Astrocyte of the cerebellum (primary cell): Measurements from ENCODE around the gene POC1B.

Source experiments
- DNase-seq: peaks from one replicate; pipeline ENCODE4 v3.0.0-alpha.2; 2011; ENCODE audit warnings: low read depth
- H3K4me3 ChIP-seq: 2 replicates; pipeline ENCODE4 v1.5.1; 2011; ENCODE audit warnings: mild to moderate bottlenecking, low read depth, low read length, moderate library complexity
- in situ Hi-C: cut with HindIII; loops from 2 replicates; pipeline ENCODE4 v1.10.0; 2017; ENCODE audit warnings: low sequenced_read_pairs
- TF ChIP-seq, protein P1 (sequence below): IDR thresholded peaks from 2 replicates; pipeline ENCODE4 v1.5.1; 2012; ENCODE audit warnings: low read length, low read depth, moderate library complexity, mild to moderate bottlenecking; ENCODE audit errors: missing control alignments

The POC1B gene

GRCh38 chr12:89567691-89568239 lies 41.9 kb upstream of the POC1B start:
- H3K4me3 ChIP-seq = no peak overlapping the region
- DNase-seq = no peak
- in situ Hi-C loops = no loop called here
- TF ChIP-seq, protein P1, sequence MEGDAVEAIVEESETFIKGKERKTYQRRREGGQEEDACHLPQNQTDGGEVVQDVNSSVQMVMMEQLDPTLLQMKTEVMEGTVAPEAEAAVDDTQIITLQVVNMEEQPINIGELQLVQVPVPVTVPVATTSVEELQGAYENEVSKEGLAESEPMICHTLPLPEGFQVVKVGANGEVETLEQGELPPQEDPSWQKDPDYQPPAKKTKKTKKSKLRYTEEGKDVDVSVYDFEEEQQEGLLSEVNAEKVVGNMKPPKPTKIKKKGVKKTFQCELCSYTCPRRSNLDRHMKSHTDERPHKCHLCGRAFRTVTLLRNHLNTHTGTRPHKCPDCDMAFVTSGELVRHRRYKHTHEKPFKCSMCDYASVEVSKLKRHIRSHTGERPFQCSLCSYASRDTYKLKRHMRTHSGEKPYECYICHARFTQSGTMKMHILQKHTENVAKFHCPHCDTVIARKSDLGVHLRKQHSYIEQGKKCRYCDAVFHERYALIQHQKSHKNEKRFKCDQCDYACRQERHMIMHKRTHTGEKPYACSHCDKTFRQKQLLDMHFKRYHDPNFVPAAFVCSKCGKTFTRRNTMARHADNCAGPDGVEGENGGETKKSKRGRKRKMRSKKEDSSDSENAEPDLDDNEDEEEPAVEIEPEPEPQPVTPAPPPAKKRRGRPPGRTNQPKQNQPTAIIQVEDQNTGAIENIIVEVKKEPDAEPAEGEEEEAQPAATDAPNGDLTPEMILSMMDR = no peak

GRCh38 chr12:89566615-89567014 lies 40.8 kb upstream of the POC1B start:
- in situ Hi-C loops = no loop called here
- no peak overlapping the region for H3K4me3 ChIP-seq
- DNase-seq = no peak
- TF ChIP-seq, protein P1 = no peak

DNA sequence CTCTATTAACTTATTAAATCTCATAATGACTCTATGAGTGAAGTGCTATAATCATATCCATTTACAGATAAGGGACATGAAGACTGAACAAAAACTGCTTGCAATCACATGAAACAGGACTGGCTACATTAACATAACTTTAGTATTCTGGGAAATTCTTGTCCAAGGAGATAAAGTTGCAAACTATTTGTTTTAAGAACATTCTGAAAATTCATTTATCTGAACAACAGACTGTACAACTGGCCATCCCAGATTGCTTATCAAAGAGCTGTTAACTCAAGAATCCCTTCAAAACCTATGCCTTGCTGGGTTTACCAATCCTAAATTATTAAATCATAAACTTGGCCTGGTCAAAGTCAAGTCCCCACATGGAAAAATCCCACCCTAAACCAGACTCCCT lies 39.2 kb upstream of the POC1B start:
- no peak overlapping the region for H3K4me3 ChIP-seq
- in situ Hi-C loops = no loop called here
- no peak for DNase-seq
- TF ChIP-seq, protein P1 = no peak

DNA sequence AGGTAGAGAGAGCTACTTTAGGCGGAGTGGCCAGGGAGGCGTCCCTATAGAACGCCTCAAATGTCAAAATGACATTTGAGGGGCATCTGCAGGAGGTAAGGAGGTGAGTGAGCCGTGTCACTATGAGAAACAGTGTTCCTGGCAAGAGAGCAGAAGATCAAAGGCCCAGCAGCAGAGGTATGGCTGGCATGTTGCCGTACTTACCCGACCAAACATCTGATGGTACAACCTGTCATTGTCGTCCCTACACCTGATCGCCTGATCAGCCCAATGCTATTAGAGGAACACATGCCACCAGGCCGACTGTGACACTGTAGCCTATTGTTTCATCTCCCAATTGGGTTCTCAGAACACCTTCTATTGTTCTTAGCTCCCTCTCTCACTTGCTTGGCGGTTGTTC lies 33.9 kb upstream of the POC1B start:
- in situ Hi-C loops = no loop called here
- TF ChIP-seq, protein P1 = no peak
- no peak overlapping the region for H3K4me3 ChIP-seq
- DNase-seq = no peak

GRCh38 chr12:89556976-89557375 lies 31.1 kb upstream of the POC1B start:
- no peak overlapping the region for H3K4me3 ChIP-seq
- no peak for DNase-seq
- in situ Hi-C loops = no loop called here
- TF ChIP-seq, protein P1 = no peak

GRCh38 chr12:89552376-89552775 lies 26.5 kb upstream of the POC1B start:
- TF ChIP-seq, protein P1 = no peak
- in situ Hi-C loops = no loop called here
- no peak overlapping the region for H3K4me3 ChIP-seq
- DNase-seq = no peak

- no peak for DNase-seq
- no peak overlapping the region for H3K4me3 ChIP-seq
- TF ChIP-seq, protein P1 = no peak
- in situ Hi-C loops = no loop called here
Observed at GRCh38 chr12:89551747-89552146, 25.9 kb upstream of the POC1B start.
